Uterus (tissue), 4 donors: ENCODE data around the gene C1QTNF6. TPM values are rescaled to one million over a fixed set of nuclear protein-coding genes. Genes with fewer than 3 reads are reported as not detected.

Source experiments
- DNase-seq, 2 donors: peaks; one replicate each; pipeline ENCODE4 v3.0.0-alpha.2; 2019 to 2020
- H3K27ac ChIP-seq, 2 donors: fragments of 200-600 bp; sonication (generic); 1 replicate in 1 of 2; 2 replicates in 1 of 2; pipeline ENCODE4 v1.5.1; 2016 to 2018
- H3K27me3 ChIP-seq, 2 donors: fragments of 200-600 bp; sonication (generic); one replicate each; pipeline ENCODE4 v1.5.1; 2018 to 2019; ENCODE audit warnings: control low read depth in 1 of 2
- H3K36me3 ChIP-seq, 2 donors: fragments of 200-600 bp; sonication (generic); one replicate each; pipeline ENCODE4 v1.5.1; 2019; ENCODE audit warnings: control low read depth in 1 of 2
- H3K4me1 ChIP-seq, 2 donors: fragments of 200-600 bp; sonication (generic); one replicate each; pipeline ENCODE4 v1.5.1; 2018 to 2019; ENCODE audit warnings: control low read depth in 1 of 2
- H3K4me3 ChIP-seq, 2 donors: fragments of 200-600 bp; sonication (generic); 1 replicate in 1 of 2; 2 replicates in 1 of 2; pipeline ENCODE4 v1.5.1; 2018 to 2019; ENCODE audit warnings: mild to moderate bottlenecking in 1 of 2
- H3K9me3 ChIP-seq, 2 donors: fragments of 200-600 bp; sonication (generic); one replicate each; pipeline ENCODE4 v1.5.1; 2019; ENCODE audit warnings: control low read depth in 1 of 2
- POLR2A ChIP-seq, 2 donors: fragments of 450-650 bp; IDR thresholded peaks; one replicate each; pipeline ENCODE4 v1.6.1; 2016; ENCODE audit warnings: antibody characterized with exemption in 2 of 2, mild to moderate bottlenecking in 1 of 2, moderate library complexity in 1 of 2
- intact Hi-C: fragments of 100-400 bp; cut with DNase I; formaldehyde crosslinking; loops from one replicate; pipeline ENCODE4 v1.15.1; 2023; ENCODE audit warnings: low total_unique reads
- total RNA-seq, 4 donors: library from RNA; depleted of rRNA in 3 of 4; stranded (reverse); fragments of >200 nt in 3 of 4; gene quantifications; one replicate each; pipeline versions ENCODE4 v1.1.0 to v1.2.4, GENCODE V29; 2014 to 2023
- TF ChIP-seq, protein P1 (sequence below), 4 experiments: fragments of 200-600 bp in 2 of 4; fragments of 450-650 bp in 2 of 4; sonication (generic) in 2 of 4; IDR thresholded peaks; one replicate each; pipeline ENCODE4 v1.5.1; 2016 to 2019; ENCODE audit warnings: antibody characterized with exemption in 4 of 4, mild to moderate bottlenecking in 2 of 4, moderate library complexity in 1 of 4
- donor health status: DM: yes; HTN: yes; CAD: no.

C1QTNF6 gene
- total RNA-seq, 4 donors from 2014 or later: 0.29 to 16.0 (median 3.1) TPM

- H3K4me3 ChIP-seq: no peak overlapping the region
- no peaks in the 10 kb centered on the region for H3K27me3 ChIP-seq
- no peak for DNase-seq
- H3K9me3 ChIP-seq: no peaks in the 10 kb centered on the region
- TF ChIP-seq POLR2A (IDR thresholded peaks at IDR 0.05): no peak
- TF ChIP-seq, protein P1, sequence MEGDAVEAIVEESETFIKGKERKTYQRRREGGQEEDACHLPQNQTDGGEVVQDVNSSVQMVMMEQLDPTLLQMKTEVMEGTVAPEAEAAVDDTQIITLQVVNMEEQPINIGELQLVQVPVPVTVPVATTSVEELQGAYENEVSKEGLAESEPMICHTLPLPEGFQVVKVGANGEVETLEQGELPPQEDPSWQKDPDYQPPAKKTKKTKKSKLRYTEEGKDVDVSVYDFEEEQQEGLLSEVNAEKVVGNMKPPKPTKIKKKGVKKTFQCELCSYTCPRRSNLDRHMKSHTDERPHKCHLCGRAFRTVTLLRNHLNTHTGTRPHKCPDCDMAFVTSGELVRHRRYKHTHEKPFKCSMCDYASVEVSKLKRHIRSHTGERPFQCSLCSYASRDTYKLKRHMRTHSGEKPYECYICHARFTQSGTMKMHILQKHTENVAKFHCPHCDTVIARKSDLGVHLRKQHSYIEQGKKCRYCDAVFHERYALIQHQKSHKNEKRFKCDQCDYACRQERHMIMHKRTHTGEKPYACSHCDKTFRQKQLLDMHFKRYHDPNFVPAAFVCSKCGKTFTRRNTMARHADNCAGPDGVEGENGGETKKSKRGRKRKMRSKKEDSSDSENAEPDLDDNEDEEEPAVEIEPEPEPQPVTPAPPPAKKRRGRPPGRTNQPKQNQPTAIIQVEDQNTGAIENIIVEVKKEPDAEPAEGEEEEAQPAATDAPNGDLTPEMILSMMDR (IDR thresholded peaks at IDR 0.05): no peak
- intact Hi-C loops: no loop called here
- no peaks in the 10 kb centered on the region for H3K36me3 ChIP-seq
- H3K4me1 ChIP-seq: peaks cover 3 to 29% of the 10 kb centered on the region in 2 donors
- peak overlapping the region in 1 of 2 donors; percentile 67 for H3K27ac ChIP-seq
Measured at GRCh38 chr22:37177221-37177620, 10.8 kb downstream of the C1QTNF6 start.

DNA sequence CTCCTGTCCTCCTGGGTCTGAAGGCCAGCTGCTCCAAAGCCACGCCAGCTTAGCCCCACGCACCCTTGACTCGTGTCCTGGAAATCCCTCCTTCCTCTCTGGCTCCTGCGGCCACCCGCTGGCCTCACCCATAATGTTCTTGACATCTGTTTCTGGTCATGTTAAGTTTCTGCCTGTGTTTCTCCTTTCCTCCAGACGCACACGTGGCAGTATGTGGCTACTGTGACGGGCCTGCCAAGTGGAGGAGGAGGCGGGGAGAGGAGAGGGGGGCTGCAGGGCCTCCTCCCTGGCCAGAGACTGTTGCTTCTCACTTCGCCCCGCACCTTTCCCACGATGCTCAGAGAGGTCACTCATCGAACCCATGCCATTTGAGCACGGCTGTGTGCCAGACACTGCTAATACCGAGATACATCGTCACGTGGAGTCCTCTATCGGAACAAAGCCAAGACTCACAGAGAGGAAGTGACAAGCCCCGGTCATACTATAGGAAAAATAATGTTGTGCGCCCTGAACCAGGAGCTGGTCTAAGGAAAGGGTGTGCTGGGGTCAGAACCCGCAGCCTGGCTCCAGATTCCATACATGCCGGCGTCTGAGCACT is 11.5 kb downstream of the C1QTNF6 start:
- DNase-seq: peak; percentile 68 to 75
- intact Hi-C loops: no loop called here
- Histone ChIP-seq H3K36me3 (no peaks in the 10 kb centered on the region), H3K27me3 (no peaks in the 10 kb centered on the region), H3K4me3 (no peak overlapping the region), H3K27ac (peak overlapping the region; percentile 51 to 67), H3K9me3 (no peaks in the 10 kb centered on the region), H3K4me1 (peaks cover 3 to 29% of the 10 kb centered on the region in 2 donors)
- no peak for TF ChIP-seq POLR2A (IDR thresholded peaks at IDR 0.05)
- TF ChIP-seq, protein P1 (IDR thresholded peaks at IDR 0.05): peak in 2 of 4 experiments; percentile 8 to 20

- Histone ChIP-seq H3K4me1 (peaks cover 3 to 29% of the 10 kb centered on the region in 2 donors), H3K27ac (peak overlapping the region; percentile 51 to 67), H3K4me3 (no peak overlapping the region), H3K36me3 (no peaks in the 10 kb centered on the region), H3K27me3 (no peaks in the 10 kb centered on the region), H3K9me3 (no peaks in the 10 kb centered on the region)
- DNase-seq: peak; percentile 9 to 14
- TF ChIP-seq, protein P1 (IDR thresholded peaks at IDR 0.05): no peak
- TF ChIP-seq POLR2A (IDR thresholded peaks at IDR 0.05): no peak
- intact Hi-C loops: no loop called here
Measured at GRCh38 chr22:37175414-37176281, 12.4 kb downstream of the C1QTNF6 start.

GRCh38 chr22:37174964-37175363 is 13.1 kb downstream of the C1QTNF6 start:
- intact Hi-C loops: no loop called here
- H3K27ac ChIP-seq: no peak overlapping the region
- H3K4me1 ChIP-seq: peaks cover 3 to 29% of the 10 kb centered on the region in 2 donors
- H3K27me3 ChIP-seq: no peaks in the 10 kb centered on the region
- H3K4me3 ChIP-seq: no peak overlapping the region
- H3K9me3 ChIP-seq: no peaks in the 10 kb centered on the region
- no peak for DNase-seq
- no peak for TF ChIP-seq POLR2A (IDR thresholded peaks at IDR 0.05)
- TF ChIP-seq, protein P1 (IDR thresholded peaks at IDR 0.05): no peak
- H3K36me3 ChIP-seq: no peaks in the 10 kb centered on the region

- H3K27ac ChIP-seq: no peak overlapping the region
- no peaks in the 10 kb centered on the region for H3K27me3 ChIP-seq
- H3K9me3 ChIP-seq: no peaks in the 10 kb centered on the region
- no peak overlapping the region for H3K4me3 ChIP-seq
- H3K36me3 ChIP-seq: no peaks in the 10 kb centered on the region
- TF ChIP-seq, protein P1 (IDR thresholded peaks at IDR 0.05): no peak
- no peak for TF ChIP-seq POLR2A (IDR thresholded peaks at IDR 0.05)
- intact Hi-C loops: no loop called here
- DNase-seq: peak in 1 of 2 donors; percentile 31
- peaks cover 3 to 26% of the 10 kb centered on the region in 2 donors for H3K4me1 ChIP-seq
Measured at GRCh38 chr22:37173709-37174108, 14.3 kb downstream of the C1QTNF6 start.
